Activated T-cell treated with anti-CD3 and anti-CD28 coated beads, Interleukin-2, amount 50 U/mL, for 72 hours (primary cell): Measurements from ENCODE around the gene CUZD1. TPM values are rescaled to one million over a fixed set of nuclear protein-coding genes. Genes with fewer than 3 reads are reported as not detected.
A peak's percentile ranks its signal among the peaks of the same experiment; 100 is the strongest.
"Not testable (repeated sequence)": the region's sequence is repeated elsewhere in the genome, so short reads cannot be mapped to it uniquely, and the experiment has no call there.

Source experiments
- ATAC-seq, 2 donors: fragments of 150-1000 bp; cut with Tn5 transposase; replicated peaks in 1 of 2; 2 replicates each; pipeline ENCODE4 v1.10.0; 2021; ENCODE audit warnings: moderate library complexity in 2 of 2, mild to moderate bottlenecking in 1 of 2
- DNase-seq, 2 donors: peaks; one replicate each; pipeline ENCODE4 v3.0.0; 2021 to 2022; ENCODE audit warnings: mixed read lengths in 1 of 2
- H3K27ac Mint-ChIP-seq: one replicate; pipeline ENCODE4 v1.8.0; 2022; ENCODE audit warnings: mild to moderate bottlenecking, moderate library complexity, mixed read lengths
- H3K27me3 Mint-ChIP-seq: one replicate; pipeline ENCODE4 v1.8.0; 2022; ENCODE audit warnings: low read depth, mixed read lengths
- H3K36me3 Mint-ChIP-seq, 2 donors: one replicate each; pipeline ENCODE4 v1.8.0; 2022; ENCODE audit warnings: mixed read lengths in 2 of 2, mild to moderate bottlenecking in 1 of 2; ENCODE audit not compliant: insufficient read depth in 2 of 2
- H3K4me1 Mint-ChIP-seq: one replicate; pipeline ENCODE4 v1.8.0; 2022; ENCODE audit warnings: low read depth, mixed read lengths
- H3K4me3 Mint-ChIP-seq, 2 donors: one replicate each; pipeline ENCODE4 v1.8.0; 2022; ENCODE audit warnings: mild to moderate bottlenecking in 2 of 2, mixed read lengths in 2 of 2, moderate library complexity in 2 of 2
- H3K9me3 Mint-ChIP-seq, 2 donors: one replicate each; pipeline ENCODE4 v1.8.0; 2022; ENCODE audit warnings: mixed read lengths in 2 of 2
- total RNA-seq, 2 donors: library from RNA; stranded (reverse); gene quantifications; one replicate each; pipeline ENCODE4 v1.2.3, GENCODE V29; 2022

CUZD1 gene, protein sequence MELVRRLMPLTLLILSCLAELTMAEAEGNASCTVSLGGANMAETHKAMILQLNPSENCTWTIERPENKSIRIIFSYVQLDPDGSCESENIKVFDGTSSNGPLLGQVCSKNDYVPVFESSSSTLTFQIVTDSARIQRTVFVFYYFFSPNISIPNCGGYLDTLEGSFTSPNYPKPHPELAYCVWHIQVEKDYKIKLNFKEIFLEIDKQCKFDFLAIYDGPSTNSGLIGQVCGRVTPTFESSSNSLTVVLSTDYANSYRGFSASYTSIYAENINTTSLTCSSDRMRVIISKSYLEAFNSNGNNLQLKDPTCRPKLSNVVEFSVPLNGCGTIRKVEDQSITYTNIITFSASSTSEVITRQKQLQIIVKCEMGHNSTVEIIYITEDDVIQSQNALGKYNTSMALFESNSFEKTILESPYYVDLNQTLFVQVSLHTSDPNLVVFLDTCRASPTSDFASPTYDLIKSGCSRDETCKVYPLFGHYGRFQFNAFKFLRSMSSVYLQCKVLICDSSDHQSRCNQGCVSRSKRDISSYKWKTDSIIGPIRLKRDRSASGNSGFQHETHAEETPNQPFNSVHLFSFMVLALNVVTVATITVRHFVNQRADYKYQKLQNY
- 1 to 10 TPM; 1.5 to 1.7 TPM for total RNA-seq

DNA sequence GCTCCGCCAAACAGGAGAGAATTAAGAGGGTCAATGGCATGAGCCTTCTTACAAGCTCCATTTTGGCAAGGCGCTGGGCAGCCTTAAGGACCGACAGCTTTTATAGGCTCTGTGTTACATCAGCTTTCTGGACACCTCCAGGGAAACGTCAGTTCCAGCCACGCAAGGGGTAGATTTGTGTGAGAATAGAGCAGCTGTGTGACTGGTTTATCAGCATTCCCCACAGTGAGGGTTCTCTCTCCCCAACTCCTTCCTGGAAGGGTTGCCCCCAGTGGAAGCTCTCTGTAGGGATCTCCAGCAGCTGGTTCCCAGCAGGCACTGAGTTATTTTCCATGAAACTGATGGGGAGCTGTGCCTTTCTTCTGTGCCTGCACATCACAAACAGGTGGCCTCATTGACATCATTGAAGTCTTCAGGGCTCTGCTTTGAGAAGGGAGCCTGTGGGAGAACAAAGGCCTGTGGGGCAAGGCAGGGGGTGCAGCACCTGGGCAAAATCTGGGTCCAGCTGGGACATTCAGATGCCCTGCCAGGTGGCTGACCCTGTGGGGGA lies at the start of gene CUZD1:
TSS of gene CUZD1 (minus strand) at position 75 of the 550 bp plus-strand sequence. CDS start at position 61, 14 bp downstream.
- Mint-ChIP-seq H3K27ac (no peak within 1 kb of the TSS), H3K4me1 (peaks cover 6% of the 10 kb centered on the region), H3K27me3 (no peaks in the 10 kb centered on the region), H3K36me3 (peaks cover 10 to 30% of the 10 kb centered on the region in 2 donors), H3K9me3 (peaks cover 4 to 5% of the 10 kb centered on the region in 2 donors), H3K4me3 (no peak within 1 kb of the TSS)
- no peak for ATAC-seq
- no peak for DNase-seq

- Mint-ChIP-seq H3K4me3 (no peak overlapping the region), H3K36me3 (peaks cover 2% of the 10 kb centered on the region in 2 donors), H3K27ac (no peak overlapping the region), H3K4me1 (no peaks in the 10 kb centered on the region), H3K27me3 (no peaks in the 10 kb centered on the region), H3K9me3 (no peaks in the 10 kb centered on the region)
- DNase-seq, result no peak
- ATAC-seq, result no peak
Observed at GRCh38 chr10:122894261-122894944, 48.7 kb upstream of the CUZD1 start.

DNA sequence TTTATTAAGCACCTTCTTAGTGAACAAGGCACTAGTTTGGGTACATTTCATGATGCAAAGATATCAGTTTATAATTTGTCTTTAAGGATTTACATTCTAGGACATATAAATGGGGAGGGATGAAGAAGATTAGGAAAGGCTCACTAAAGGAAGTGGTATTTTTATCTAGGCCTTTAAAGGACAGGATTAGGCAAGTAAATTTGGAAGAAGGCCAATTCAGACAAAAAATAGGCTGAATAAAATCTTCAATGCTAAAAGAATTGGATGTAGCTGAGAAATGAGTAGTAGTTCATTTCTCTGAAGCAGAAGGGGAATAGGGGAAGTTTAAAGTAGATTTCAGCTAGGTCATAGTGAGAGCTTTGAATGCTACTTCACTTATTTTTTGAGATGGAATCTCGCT lies 38.5 kb upstream of the CUZD1 start:
- peaks cover 10 to 14% of the 10 kb centered on the region in 2 donors for H3K36me3 Mint-ChIP-seq
- H3K4me3 Mint-ChIP-seq, result no peak overlapping the region
- H3K27ac Mint-ChIP-seq, result no peak overlapping the region
- H3K27me3 Mint-ChIP-seq, result no peaks in the 10 kb centered on the region
- H3K4me1 Mint-ChIP-seq, result peaks cover 25% of the 10 kb centered on the region
- ATAC-seq (no peak), DNase-seq (no peak)
- no peaks in the 10 kb centered on the region for H3K9me3 Mint-ChIP-seq

DNA sequence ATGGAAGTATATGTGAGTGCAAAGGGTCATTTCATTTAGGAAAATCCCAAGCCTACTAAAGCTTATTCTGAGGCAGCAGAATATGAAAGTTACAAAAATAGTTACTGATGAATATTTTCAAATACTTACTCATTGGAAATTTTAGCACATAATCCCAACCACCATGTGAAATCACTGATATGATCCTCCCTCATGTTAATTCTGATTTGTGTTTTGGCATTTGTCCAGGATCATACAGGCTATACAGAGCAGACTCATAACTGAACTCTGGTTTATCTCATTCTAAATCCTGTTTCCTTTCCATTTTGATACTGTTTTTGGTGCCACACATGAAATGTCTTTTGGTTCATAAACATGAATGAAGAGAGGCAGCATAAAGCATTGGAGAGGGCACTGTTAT lies 37.1 kb upstream of the CUZD1 start:
- Mint-ChIP-seq H3K27ac (peak overlapping the region; percentile 34), H3K36me3 (peaks cover 8 to 14% of the 10 kb centered on the region in 2 donors), H3K27me3 (no peaks in the 10 kb centered on the region), H3K9me3 (no peaks in the 10 kb centered on the region), H3K4me1 (peaks cover 36% of the 10 kb centered on the region), H3K4me3 (peak overlapping the region in 1 of 2 donors; percentile 26)
- DNase-seq (no peak), ATAC-seq (peak in 1 of 2 donors; percentile 19)

DNA sequence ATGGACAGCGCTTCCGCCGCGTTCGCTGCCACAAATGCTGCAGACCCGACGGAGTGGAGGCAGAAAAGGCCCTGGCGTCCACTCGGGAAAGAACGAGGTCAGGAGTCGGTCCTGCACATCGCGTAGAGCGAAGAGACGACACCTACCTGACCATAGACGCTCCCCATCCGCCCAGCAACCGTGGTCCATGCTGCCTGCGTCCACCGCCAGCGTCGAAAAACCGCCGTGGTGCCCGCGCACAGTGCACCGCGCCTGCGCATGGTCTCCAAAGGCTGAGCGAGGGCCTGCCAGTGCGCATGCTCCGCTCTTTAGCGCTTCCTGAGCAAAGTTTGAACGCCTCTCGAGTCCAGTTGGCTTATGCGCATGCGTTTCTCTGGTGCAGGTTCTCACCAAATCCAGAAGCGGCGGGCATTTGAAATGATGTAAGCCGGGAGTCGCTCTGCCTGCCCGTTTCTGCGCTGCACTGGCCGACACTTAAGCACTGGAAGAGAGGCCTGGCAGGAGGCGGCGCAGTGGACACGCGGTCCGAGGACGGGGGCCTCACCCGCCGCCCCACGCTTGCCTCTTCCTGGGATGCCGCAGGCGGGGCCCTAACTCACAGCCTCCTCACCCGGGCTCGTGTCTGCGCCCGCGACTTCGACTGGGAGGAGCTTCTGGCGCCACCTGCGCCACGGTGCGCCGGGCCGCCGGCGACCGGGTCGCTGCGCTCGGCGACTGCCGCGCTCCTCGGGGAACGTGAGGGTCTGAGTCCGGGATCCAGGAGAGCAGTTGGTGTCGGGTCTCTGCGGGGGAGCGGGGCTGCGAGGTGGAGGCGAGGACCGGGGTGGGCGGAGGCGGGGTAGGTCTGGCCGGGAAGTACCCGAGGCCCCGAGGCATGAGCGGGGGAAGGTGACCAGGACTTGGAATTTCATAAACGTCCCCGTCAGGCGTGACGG lies 33.9 kb upstream of the CUZD1 start, which contains the start of gene FAM24B:
TSS of gene FAM24B (minus strand) at position 243 of the 935 bp plus-strand sequence. CDS start 29,066 bp downstream, outside the sequence.
- Mint-ChIP-seq H3K4me1 (peaks cover 57% of the 10 kb centered on the region), H3K27me3 (no peaks in the 10 kb centered on the region), H3K9me3 (no peaks in the 10 kb centered on the region), H3K27ac (peak within 1 kb of the TSS; percentile 97), H3K4me3 (peak within 1 kb of the TSS; percentile 94 to 99), H3K36me3 (peaks cover 9 to 14% of the 10 kb centered on the region in 2 donors)
- ATAC-seq (peak; percentile 83 to 85), DNase-seq (peak; percentile 94 to 96)

DNA sequence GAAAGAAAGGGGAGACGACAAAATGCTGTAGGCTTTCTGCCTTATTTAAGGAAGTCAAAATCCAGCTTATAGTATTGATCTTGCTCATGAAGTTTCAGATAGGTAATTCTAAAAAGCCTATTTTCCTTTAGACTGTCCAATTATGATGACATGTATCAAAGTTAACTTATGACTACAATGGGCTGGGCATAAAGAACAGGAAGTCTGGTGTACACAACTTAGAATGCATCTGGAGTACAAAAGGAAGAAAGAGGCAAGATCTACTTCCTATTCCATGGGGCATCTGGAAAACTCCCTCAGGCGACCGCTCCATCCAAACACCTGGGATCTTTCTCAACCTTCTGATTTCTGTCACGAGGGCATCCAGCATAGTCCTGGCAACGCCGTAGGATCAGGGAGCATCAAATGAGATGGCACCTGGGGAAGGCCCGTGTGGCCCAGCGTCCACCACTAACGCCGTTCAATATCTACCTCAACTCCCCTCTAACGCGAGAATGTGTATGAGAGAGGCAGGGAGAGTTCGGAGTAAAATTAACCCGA lies 33.2 kb upstream of the CUZD1 start:
- ATAC-seq, result peak; percentile 39 to 55
- no peak for DNase-seq
- no peaks in the 10 kb centered on the region for H3K27me3 Mint-ChIP-seq
- H3K36me3 Mint-ChIP-seq, result peaks cover 9 to 18% of the 10 kb centered on the region in 2 donors
- H3K9me3 Mint-ChIP-seq, result no peaks in the 10 kb centered on the region
- peaks cover 65% of the 10 kb centered on the region for H3K4me1 Mint-ChIP-seq
- H3K4me3 Mint-ChIP-seq, result peak overlapping the region; percentile 94 to 99
- H3K27ac Mint-ChIP-seq, result peak overlapping the region; percentile 97

- H3K27ac Mint-ChIP-seq, result no peak overlapping the region
- H3K27me3 Mint-ChIP-seq, result no peaks in the 10 kb centered on the region
- ATAC-seq, result no peak
- peaks cover 63% of the 10 kb centered on the region for H3K4me1 Mint-ChIP-seq
- H3K36me3 Mint-ChIP-seq, result peaks cover 9 to 25% of the 10 kb centered on the region in 2 donors
- H3K9me3 Mint-ChIP-seq, result no peaks in the 10 kb centered on the region
- peak overlapping the region; percentile 94 to 99 for H3K4me3 Mint-ChIP-seq
- peak; percentile 5 to 18 for DNase-seq
Observed at GRCh38 chr10:122877264-122877663, 31.6 kb upstream of the CUZD1 start.

- Mint-ChIP-seq H3K4me3 (no peak overlapping the region), H3K36me3 (peaks cover 10 to 29% of the 10 kb centered on the region in 2 donors), H3K27me3 (no peaks in the 10 kb centered on the region), H3K9me3 (peaks cover 0 to 1% of the 10 kb centered on the region in 2 donors), H3K27ac (no peak overlapping the region), H3K4me1 (peaks cover 57% of the 10 kb centered on the region)
- ATAC-seq (no peak), DNase-seq (no peak)
Observed at GRCh38 chr10:122876467-122876855, 30.8 kb upstream of the CUZD1 start.

- Mint-ChIP-seq H3K27me3 (no peaks in the 10 kb centered on the region), H3K9me3 (peaks cover 0 to 1% of the 10 kb centered on the region in 2 donors), H3K27ac (no peak overlapping the region), H3K36me3 (peaks cover 10 to 29% of the 10 kb centered on the region in 2 donors), H3K4me3 (no peak overlapping the region), H3K4me1 (peaks cover 55% of the 10 kb centered on the region)
- DNase-seq (no peak), ATAC-seq (no peak)
Observed at GRCh38 chr10:122875843-122876466, 30.3 kb upstream of the CUZD1 start.

GRCh38 chr10:122871947-122872346 lies 26.3 kb upstream of the CUZD1 start:
- not testable (repeated sequence) for H3K4me3 Mint-ChIP-seq, H3K27ac Mint-ChIP-seq, H3K27me3 Mint-ChIP-seq, DNase-seq, H3K9me3 Mint-ChIP-seq, ATAC-seq
- Mint-ChIP-seq H3K4me1 (peaks cover 32% of the 10 kb centered on the region), H3K36me3 (peaks cover 12 to 45% of the 10 kb centered on the region in 2 donors)

GRCh38 chr10:122868768-122869167 lies 23.1 kb upstream of the CUZD1 start:
- DNase-seq, H3K27me3 Mint-ChIP-seq, H3K4me3 Mint-ChIP-seq, ATAC-seq, H3K9me3 Mint-ChIP-seq, H3K27ac Mint-ChIP-seq: not testable (repeated sequence)
- peaks cover 9 to 41% of the 10 kb centered on the region in 2 donors for H3K36me3 Mint-ChIP-seq
- peaks cover 21% of the 10 kb centered on the region for H3K4me1 Mint-ChIP-seq
